K562 (cell line): ENCODE data around the gene DLGAP5. TPM values are rescaled to one million over a fixed set of nuclear protein-coding genes. Genes with fewer than 3 reads are reported as not detected.

Experiments used
- ATAC-seq: fragments of 200-7000 bp; cut with Tn5 transposase; 3 replicates; pipeline ENCODE4 v1.9.1; 2020; ENCODE audit warnings: moderate library complexity
- BruUV-seq: library from RNA; stranded (reverse); fragments of 400-500 nt; replicated peaks from 2 replicates; lab custom pipeline; 2021; lab: Mats Ljungman, UMichigan
- CTCF ChIA-PET: fragments of 300-600 bp; formaldehyde crosslinking; extraction: SDS; loops from one replicate; lab custom pipeline; 2021; ENCODE audit warnings: low intra/inter-chr PET ratio; lab: Yijun Ruan, JAX
- POLR2A ChIA-PET: fragments of 300-600, 350-650 bp; sonication (Branson Sonifier 250); formaldehyde crosslinking; extraction: SDS; loops from one replicate; lab custom pipeline; 2021; ENCODE audit warnings: antibody characterized with exemption, inconsistent platforms; lab: Yijun Ruan, JAX
- DNase-seq, 4 experiments: peaks; one replicate each; pipeline versions ENCODE4 v3.0.0 to v3.0.0-alpha.2; 2011 to 2018; ENCODE audit warnings: low spot score in 3 of 4, mixed read lengths in 3 of 4; ENCODE audit errors: extremely low read depth in 1 of 4
- FAIRE-seq: peaks from 2 replicates; lab custom pipeline; 2011; peaks lifted over from hg19 to GRCh38; lab: Jason Lieb, UNC
- H2AFZ ChIP-seq: 2 replicates; pipeline ENCODE4 v1.6.0; 2011; ENCODE audit warnings: low read depth, low read length, control low read depth, inconsistent platforms
- H3K27ac ChIP-seq: fragments of 200-600 bp; 3 replicates; pipeline ENCODE4 v1.8.0; 2011; ENCODE audit warnings: low read depth, mild to moderate bottlenecking, control low read depth, inconsistent platforms, low read length, moderate library complexity, mixed read lengths; ENCODE audit errors: extremely low read depth
- H3K27me3 ChIP-seq, 2 experiments: fragments of 300-600 bp in 1 of 2; 2 replicates in 1 of 2; 3 replicates in 1 of 2; pipeline versions ENCODE4 v1.6.0 to v1.8.0; 2011; ENCODE audit warnings: inconsistent platforms in 2 of 2, low read length in 2 of 2, mild to moderate bottlenecking in 1 of 2, mixed read lengths in 1 of 2, moderate library complexity in 1 of 2; ENCODE audit not compliant: control insufficient read depth in 2 of 2, insufficient read depth in 2 of 2
- H3K36me3 ChIP-seq: fragments of 300-600 bp; 3 replicates; pipeline ENCODE4 v1.8.0; 2011; ENCODE audit warnings: mild to moderate bottlenecking, low read length, inconsistent platforms; ENCODE audit not compliant: control insufficient read depth, insufficient read depth
- H3K4me1 ChIP-seq, 2 experiments: fragments of 200-600 bp in 1 of 2; replicated peaks in 1 of 2; 2 replicates in 1 of 2; 3 replicates in 1 of 2; pipeline versions ENCODE4 v1.5.1 to v1.8.0; 2011; ENCODE audit warnings: inconsistent platforms in 2 of 2, low read length in 2 of 2, mild to moderate bottlenecking in 1 of 2, mixed read lengths in 1 of 2, moderate library complexity in 1 of 2; ENCODE audit not compliant: control insufficient read depth in 2 of 2, insufficient read depth in 2 of 2
- H3K4me2 ChIP-seq: 2 replicates; pipeline ENCODE4 v1.6.1; 2011; ENCODE audit warnings: low read length, control low read depth, inconsistent platforms, mixed read lengths; ENCODE audit not compliant: insufficient read depth
- H3K4me3 ChIP-seq: fragments of 200-600 bp; sonication (generic), shearing (Covaris generic); 2 replicates; pipeline ENCODE4 v1.5.1; 2016; ENCODE audit warnings: control low read depth, inconsistent platforms
- H3K79me2 ChIP-seq: fragments of 200-600 bp; 3 replicates; pipeline ENCODE4 v1.8.0; 2011; ENCODE audit warnings: low read length, inconsistent platforms; ENCODE audit not compliant: control insufficient read depth, insufficient read depth
- H3K9ac ChIP-seq, 2 experiments: 2 replicates each; pipeline versions ENCODE4 v1.6.0 to v1.6.1; 2011; ENCODE audit warnings: low read depth in 2 of 2, low read length in 2 of 2, control low read depth in 1 of 2, inconsistent platforms in 1 of 2, mild to moderate bottlenecking in 1 of 2, mixed read lengths in 1 of 2; ENCODE audit not compliant: insufficient read depth in 1 of 2
- H3K9me1 ChIP-seq: one replicate; pipeline ENCODE4 v1.6.0; 2011; ENCODE audit warnings: inconsistent platforms, mild to moderate bottlenecking, low read length, moderate library complexity; ENCODE audit not compliant: control insufficient read depth, insufficient read depth
- H3K9me3 ChIP-seq: replicated peaks from 2 replicates; pipeline ENCODE4 v1.5.1; 2011; ENCODE audit warnings: low read depth, low read length, inconsistent platforms; ENCODE audit not compliant: control insufficient read depth, insufficient read depth
- H4K20me1 ChIP-seq: replicated peaks from 2 replicates; pipeline ENCODE4 v1.6.1; 2011; ENCODE audit warnings: low read length, inconsistent platforms, mixed read lengths; ENCODE audit not compliant: control insufficient read depth, insufficient read depth
- CBX3 ChIP-seq, 2 experiments: IDR thresholded peaks; 1 replicate in 1 of 2; 2 replicates in 1 of 2; pipeline ENCODE4 v1.6.1; 2012; ENCODE audit warnings: inconsistent platforms in 2 of 2, low read length in 2 of 2, borderline replicate concordance in 1 of 2, control low read depth in 1 of 2
- CLOCK ChIP-seq: fragments of 250-450 bp; sonication (Bioruptor Pico); IDR thresholded peaks from 2 replicates; pipeline ENCODE4 v1.4.0; 2020; ENCODE audit warnings: mild to moderate bottlenecking, moderate library complexity, borderline replicate concordance
- ESRRB ChIP-seq: fragments of 250-450 bp; sonication (Bioruptor Pico); IDR thresholded peaks from 2 replicates; pipeline ENCODE4 v1.5.0; 2020; ENCODE audit warnings: mild to moderate bottlenecking, moderate library complexity, borderline replicate concordance
- FOXA1 ChIP-seq: fragments of 450-650 bp; IDR thresholded peaks from 2 replicates; pipeline ENCODE4 v1.6.1; 2016; ENCODE audit warnings: mild to moderate bottlenecking, borderline replicate concordance
- HLTF ChIP-seq: fragments of 450-650 bp; IDR thresholded peaks from 2 replicates; pipeline ENCODE4 v1.6.1; 2016
- HMBOX1 ChIP-seq: sonication (generic); IDR thresholded peaks from 2 replicates; pipeline ENCODE4 v1.6.1; 2016
- HOXB6 ChIP-seq: fragments of 250-450 bp; sonication (Bioruptor Pico); IDR thresholded peaks from 2 replicates; pipeline ENCODE4 v1.5.1; 2022; ENCODE audit warnings: mild to moderate bottlenecking, borderline replicate concordance
- JUND ChIP-seq, 2 experiments: IDR thresholded peaks; 2 replicates in 1 of 2; 3 replicates in 1 of 2; pipeline ENCODE4 v1.6.1; 2011; ENCODE audit warnings: borderline replicate concordance in 2 of 2, low read depth in 2 of 2, low read length in 2 of 2, improper control_type of control experiment in 1 of 2, missing biosample characterization in 1 of 2, missing genetic modification characterization in 1 of 2, missing genetic modification reagents in 1 of 2
- KDM5B ChIP-seq: fragments of 200-600 bp; sonication (generic); IDR thresholded peaks from 2 replicates; pipeline ENCODE4 v1.6.1; 2012; ENCODE audit warnings: low read depth, mild to moderate bottlenecking, moderate library complexity, low read length, control low read depth, inconsistent platforms; ENCODE audit not compliant: insufficient replicate concordance
- POLR2AphosphoS2 ChIP-seq: IDR thresholded peaks from 2 replicates; pipeline ENCODE4 v1.6.1; 2012; ENCODE audit warnings: low read length, improper control_type of control experiment
- SIN3B ChIP-seq: fragments of 450-650 bp; IDR thresholded peaks from 2 replicates; pipeline ENCODE4 v1.6.1; 2017; ENCODE audit warnings: low read depth, mild to moderate bottlenecking, moderate library complexity
- SMAD1 ChIP-seq: fragments of 150-350 bp; IDR thresholded peaks from 2 replicates; pipeline ENCODE4 v1.6.1; 2014; ENCODE audit warnings: low read length, low read depth; ENCODE audit not compliant: partially characterized antibody
- TAF15 ChIP-seq: fragments of 200-400 bp; formaldehyde crosslinking; IDR thresholded peaks from 2 replicates; pipeline ENCODE4 v1.6.1; 2017; ENCODE audit warnings: mild to moderate bottlenecking, low read depth, low read length, moderate library complexity
- ZC3H4 ChIP-seq: sonication (generic); formaldehyde crosslinking; IDR thresholded peaks from 2 replicates; pipeline ENCODE4 v1.9.0; 2021; ENCODE audit warnings: missing genetic modification reagents, borderline replicate concordance
- ZNF274 ChIP-seq: IDR thresholded peaks from 2 replicates; pipeline ENCODE4 v1.6.1; 2011; ENCODE audit warnings: low read depth, mild to moderate bottlenecking, low read length, moderate library complexity, borderline replicate concordance
- ZNF277 ChIP-seq: fragments of 250-450 bp; sonication (Bioruptor Pico); IDR thresholded peaks from 2 replicates; pipeline ENCODE4 v1.8.0; 2022; ENCODE audit warnings: inconsistent platforms, mild to moderate bottlenecking, moderate library complexity, borderline replicate concordance
- ZNF316 ChIP-seq: fragments of 450-650 bp; IDR thresholded peaks from 2 replicates; pipeline ENCODE4 v1.6.1; 2016
- ZNF830 ChIP-seq: fragments of 250-450 bp; sonication (Bioruptor Pico); IDR thresholded peaks from 2 replicates; pipeline ENCODE4 v1.5.0; 2021; ENCODE audit warnings: mild to moderate bottlenecking
- WGBS: fragments of 100-300 bp; shearing (Covaris generic); methylation state at CpG from one replicate; pipeline ENCODE4 v1.1.6; 2016; ENCODE audit warnings: low coverage, mixed read lengths; ENCODE audit not compliant: insufficient coverage; ENCODE audit errors: missing lambda C conversion rate; 5-methylcytosine and 5-hydroxymethylcytosine counted together
- in situ Hi-C: fragments of 300-500 bp; cut with MboI; formaldehyde crosslinking; loops from 4 replicates; pipeline ENCODE4 v1.15.0; 2018; ENCODE audit warnings: inconsistent platforms, mixed read lengths
- intact Hi-C: fragments of 100-400 bp; cut with micrococcal nuclease; formaldehyde crosslinking; loops from 2 replicates; pipeline ENCODE4 v1.14.2; 2022
- polyA plus RNA-seq, 8 experiments: library from polyadenylated mRNA; depleted of rRNA in 4 of 8; stranded (reverse) in 5 of 8; unstranded in 3 of 8; fragments of >200 nt; fragmentation: Nextera tagmentation in 2 of 8; fragmentation: Illumina TruSeq in 1 of 8; extraction: Ambion mirVana in 2 of 8; extraction: Trizol in 1 of 8; gene quantifications; 2 replicates each; pipeline versions ENCODE4 v1.2.1 to v1.2.3, GENCODE V29; 2011 to 2014; ENCODE audit warnings: inconsistent platforms in 1 of 8, missing spikeins in 1 of 8
- total RNA-seq, 7 experiments: library from RNA; depleted of rRNA in 6 of 7; stranded (reverse); fragments of >200 nt in 6 of 7; fragmentation: Illumina TruSeq in 2 of 7; extraction: Trizol in 2 of 7; gene quantifications; 2 replicates each; pipeline versions ENCODE4 v1.2.1 to v1.2.3, GENCODE V29; 2011 to 2021; ENCODE audit warnings: low replicate concordance in 1 of 7

Gene DLGAP5
- total and polyA plus RNA-seq, 9 of the 15 experiments (the other 6 are each of a cell fraction or from before 2014, with no cell fraction given), result 39.1 to 80.0 (median 59.9) TPM

- H3K79me2 ChIP-seq, result no peaks in the 10 kb centered on the region
- H3K27ac ChIP-seq, result no peak overlapping the region
- H2AFZ ChIP-seq, result no peak overlapping the region
- no peak overlapping the region for H3K4me2 ChIP-seq
- intact Hi-C loops, result loop anchor here (5.0 kb wide), 1 partner anchor 46 kb away; no protein-coding TSS in a partner anchor
- no TSS peak for BruUV-seq
- ChIA-PET POLR2A (interaction anchor here (0.6 kb wide), 1 partner anchor 76 kb away, joined by 4 read pairs; no protein-coding TSS in a partner anchor), CTCF (no interaction called here)
- H3K9me3 ChIP-seq, result no peaks in the 10 kb centered on the region
- H3K27me3 ChIP-seq, result no peaks in the 10 kb centered on the region
- peak; percentile 59 for FAIRE-seq
- WGBS, result 54% methylated on average over 4 of the region's 4 CpGs
- in situ Hi-C loops, result no loop called here
- peaks cover 0 to 17% of the 10 kb centered on the region in 2 experiments; a peak in 2 of 5 replicates for H3K4me1 ChIP-seq
- H3K4me3 ChIP-seq, result no peak overlapping the region
- H3K36me3 ChIP-seq, result no peaks in the 10 kb centered on the region
- no peak for ATAC-seq
- no peaks in the 10 kb centered on the region for H4K20me1 ChIP-seq
- no peak overlapping the region for H3K9ac ChIP-seq
- DNase-seq, result peak in 2 of 4 experiments; percentile 16 to 17
- no peaks in the 10 kb centered on the region for H3K9me1 ChIP-seq
- TF ChIP-seq FOXA1, result no peak
- TF ChIP-seq ZNF316, result no peak
- TF ChIP-seq SMAD1, result no peak
- no peak for TF ChIP-seq CLOCK
- TF ChIP-seq CBX3 (IDR thresholded peaks at IDR 0.05; ENCODE audit: borderline replicate concordance in 1 of 2, low read length in 2 of 2), result no peak
- no peak for TF ChIP-seq HOXB6 (CRISPR knock-in tag)
- TF ChIP-seq HMBOX1, result peak; percentile 20; the same call in 1 of the 2 replicates
- TF ChIP-seq KDM5B, result no peak
- TF ChIP-seq TAF15, result no peak
- no peak for TF ChIP-seq HLTF
- 0 out of 2 replicates have a peak, but pooled peaks have one; percentile 28 for TF ChIP-seq JUND (IDR thresholded peaks at IDR 0.05; ENCODE audit: borderline replicate concordance, low read depth, low read length)
- no peak for TF ChIP-seq JUND (tag; IDR thresholded peaks at IDR 0.05; ENCODE audit: borderline replicate concordance, low read depth, low read length)
- TF ChIP-seq ZNF274, result no peak
- no peak for TF ChIP-seq ZC3H4 (CRISPR knock-in tag)
- TF ChIP-seq ZNF277, result no peak
- TF ChIP-seq ZNF830 (CRISPR knock-in tag), result no peak
- TF ChIP-seq ESRRB (CRISPR knock-in tag), result no peak
- TF ChIP-seq SIN3B, result no peak
- TF ChIP-seq POLR2AphosphoS2, result no peak
Measured at GRCh38 chr14:55133416-55133815, 58.0 kb downstream of the DLGAP5 start.
